ENCODE measurements around the gene KHNYN.
A peak's percentile ranks its signal among the peaks of the same experiment; 100 is the strongest.
"Not testable (repeated sequence)": the region's sequence is repeated elsewhere in the genome, so short reads cannot be mapped to it uniquely, and the experiment has no call there.

Gene KHNYN

DNA sequence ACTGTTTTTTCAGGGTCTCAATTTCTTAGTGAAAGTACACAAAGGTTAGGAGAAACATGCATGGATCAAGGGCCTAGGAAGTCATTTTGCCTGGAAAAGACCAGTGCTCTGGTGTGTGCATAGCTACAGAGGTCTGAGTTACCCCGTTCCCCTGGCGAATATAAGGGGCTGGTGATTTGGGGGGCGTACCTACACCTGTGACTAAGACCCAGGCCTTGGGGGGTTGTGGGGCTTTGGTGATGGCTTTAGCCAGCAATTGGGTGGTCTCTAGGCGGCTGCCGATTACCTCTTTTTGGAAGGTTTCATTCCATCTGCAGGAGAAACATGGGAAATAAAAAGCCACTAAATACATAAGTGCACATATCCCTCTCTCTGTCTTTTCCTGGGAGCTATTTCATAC, 11.7 kb downstream of the KHNYN start:
- TF ChIP-seq ZFX (IDR thresholded peaks at IDR 0.05), result no peak
- TF ChIP-seq, protein P1, sequence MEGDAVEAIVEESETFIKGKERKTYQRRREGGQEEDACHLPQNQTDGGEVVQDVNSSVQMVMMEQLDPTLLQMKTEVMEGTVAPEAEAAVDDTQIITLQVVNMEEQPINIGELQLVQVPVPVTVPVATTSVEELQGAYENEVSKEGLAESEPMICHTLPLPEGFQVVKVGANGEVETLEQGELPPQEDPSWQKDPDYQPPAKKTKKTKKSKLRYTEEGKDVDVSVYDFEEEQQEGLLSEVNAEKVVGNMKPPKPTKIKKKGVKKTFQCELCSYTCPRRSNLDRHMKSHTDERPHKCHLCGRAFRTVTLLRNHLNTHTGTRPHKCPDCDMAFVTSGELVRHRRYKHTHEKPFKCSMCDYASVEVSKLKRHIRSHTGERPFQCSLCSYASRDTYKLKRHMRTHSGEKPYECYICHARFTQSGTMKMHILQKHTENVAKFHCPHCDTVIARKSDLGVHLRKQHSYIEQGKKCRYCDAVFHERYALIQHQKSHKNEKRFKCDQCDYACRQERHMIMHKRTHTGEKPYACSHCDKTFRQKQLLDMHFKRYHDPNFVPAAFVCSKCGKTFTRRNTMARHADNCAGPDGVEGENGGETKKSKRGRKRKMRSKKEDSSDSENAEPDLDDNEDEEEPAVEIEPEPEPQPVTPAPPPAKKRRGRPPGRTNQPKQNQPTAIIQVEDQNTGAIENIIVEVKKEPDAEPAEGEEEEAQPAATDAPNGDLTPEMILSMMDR (conservative IDR thresholded peaks at IDR 0.05), result no peak

DNA sequence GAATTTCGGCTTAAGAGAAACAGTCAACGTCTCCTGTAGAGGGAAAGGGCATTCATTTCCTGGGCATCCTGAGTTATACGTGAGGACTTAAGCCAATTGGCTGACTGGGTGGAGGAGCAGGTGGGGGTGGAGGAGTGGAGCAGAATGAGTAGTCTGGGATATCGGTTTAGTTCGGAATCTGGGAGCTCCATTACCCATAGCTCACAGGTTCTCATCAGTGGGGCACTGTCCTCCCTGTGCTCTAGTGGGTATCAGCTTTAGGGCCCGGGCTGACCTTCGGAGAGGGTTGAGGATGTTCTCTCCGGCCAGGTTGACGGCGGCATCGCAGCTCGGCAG, 12.1 kb downstream of the KHNYN start:
- TF ChIP-seq ZFX (IDR thresholded peaks at IDR 0.05), result no peak
- TF ChIP-seq, protein P1 (conservative IDR thresholded peaks at IDR 0.05), result no peak
- H3K27ac ChIP-seq, result peak overlapping the region; percentile 95

More for the DNA sequence above, 11.7 kb downstream of the KHNYN start:
- peak overlapping the region; percentile 95 for H3K27ac ChIP-seq

DNA sequence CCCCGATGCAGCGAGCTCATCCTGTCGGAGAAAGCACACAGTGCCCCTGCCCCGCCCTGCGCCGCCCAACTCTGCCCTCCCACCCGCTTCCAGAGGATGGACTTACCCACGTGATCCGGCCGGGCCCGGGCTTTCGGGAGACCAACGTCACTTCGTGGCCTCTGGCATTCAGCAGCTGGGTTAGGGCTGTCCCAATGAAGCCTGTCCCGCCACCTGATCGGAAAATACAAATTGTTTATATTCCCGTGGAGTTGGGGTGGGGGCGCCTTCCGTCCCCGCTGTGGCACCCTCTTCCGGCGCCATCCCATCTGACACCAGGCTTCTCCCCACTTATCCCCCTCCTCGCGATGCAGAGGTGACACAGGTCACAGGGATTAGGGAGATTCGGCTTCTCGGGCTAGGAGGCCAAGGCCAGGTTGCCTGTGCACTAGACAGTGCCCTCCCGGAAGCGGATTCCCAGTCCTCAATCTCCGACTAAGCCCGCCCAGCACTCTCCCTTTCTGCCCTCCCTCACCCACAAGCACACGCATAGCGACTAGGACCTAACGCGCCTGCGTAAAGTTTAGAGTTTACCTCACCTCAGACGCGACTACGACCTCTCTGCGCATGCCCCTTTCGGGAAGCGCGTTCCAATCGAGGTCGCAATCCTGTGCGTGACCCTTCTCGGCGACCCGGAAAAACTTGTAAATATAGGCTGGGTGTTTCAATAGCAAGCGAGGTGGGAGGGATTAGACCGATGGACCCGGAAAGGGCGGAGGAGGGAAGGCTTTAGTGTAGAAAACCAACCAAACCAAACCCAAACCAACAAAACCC, 12.7 kb downstream of the KHNYN start, which contains the start of gene SDR39U1:
Gene SDR39U1, minus strand, starts transcription at position 537 of the 813 bp plus-strand sequence. Its CDS starts 7 bp downstream, at position 530.
- TF ChIP-seq ZFX (IDR thresholded peaks at IDR 0.05), result no peak
- TF ChIP-seq, protein P1 (conservative IDR thresholded peaks at IDR 0.05), result no peak
- peak within 1 kb of the TSS; percentile 95 for H3K27ac ChIP-seq

DNA sequence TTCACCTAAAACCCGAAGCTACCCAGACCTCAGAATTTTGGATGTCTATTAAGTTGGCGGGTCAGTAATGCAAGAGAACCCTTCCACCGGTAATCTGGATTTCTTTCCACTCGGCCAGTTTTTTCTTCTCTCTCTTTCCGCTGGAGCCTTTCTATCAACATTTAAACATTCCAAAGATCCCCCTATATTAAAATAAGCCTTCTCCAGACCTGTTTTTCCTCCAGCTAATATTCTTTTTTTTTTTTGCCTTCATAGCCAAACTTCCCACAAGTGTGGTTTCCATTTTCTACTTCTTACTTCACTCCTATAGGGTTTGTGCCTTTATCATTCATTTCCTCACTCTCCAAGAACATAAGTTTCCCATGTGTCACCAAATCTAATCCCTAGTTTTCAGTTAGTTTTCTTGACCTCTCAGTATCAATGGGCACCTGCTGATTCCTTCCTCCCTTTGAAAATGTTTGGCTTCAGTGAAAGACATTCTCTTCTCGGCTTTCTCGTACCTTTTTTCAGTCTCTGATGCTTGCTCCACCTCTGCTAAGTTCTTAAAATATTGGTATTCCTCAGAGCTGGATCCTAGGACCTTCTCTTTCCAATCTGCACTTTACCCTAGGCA, 13.4 kb downstream of the KHNYN start:
- peak overlapping the region; percentile 95 for H3K27ac ChIP-seq
- TF ChIP-seq, protein P1 (conservative IDR thresholded peaks at IDR 0.05), result no peak
- TF ChIP-seq ZFX (IDR thresholded peaks at IDR 0.05), result no peak

DNA sequence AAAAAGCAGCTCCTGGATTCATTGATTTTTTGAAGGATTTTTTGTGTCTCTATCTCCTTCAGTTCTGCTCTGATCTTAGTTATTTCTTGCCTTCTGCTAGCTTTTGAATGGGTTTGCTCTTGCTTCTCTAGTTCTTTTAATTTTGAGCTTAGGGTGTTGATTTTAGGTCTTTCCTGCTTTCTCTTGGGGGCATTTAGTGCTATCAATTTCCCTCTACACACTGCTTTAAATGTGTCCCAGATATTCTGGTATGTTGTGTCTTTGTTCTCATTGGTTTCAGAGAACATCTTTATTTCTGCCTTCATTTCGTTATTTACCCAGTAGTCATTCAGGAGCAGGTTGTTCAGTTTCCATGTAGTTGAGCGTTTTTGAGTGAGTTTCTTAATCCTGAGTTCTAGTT, 21.1 kb downstream of the KHNYN start:
- not testable (repeated sequence) for H3K27ac ChIP-seq

DNA sequence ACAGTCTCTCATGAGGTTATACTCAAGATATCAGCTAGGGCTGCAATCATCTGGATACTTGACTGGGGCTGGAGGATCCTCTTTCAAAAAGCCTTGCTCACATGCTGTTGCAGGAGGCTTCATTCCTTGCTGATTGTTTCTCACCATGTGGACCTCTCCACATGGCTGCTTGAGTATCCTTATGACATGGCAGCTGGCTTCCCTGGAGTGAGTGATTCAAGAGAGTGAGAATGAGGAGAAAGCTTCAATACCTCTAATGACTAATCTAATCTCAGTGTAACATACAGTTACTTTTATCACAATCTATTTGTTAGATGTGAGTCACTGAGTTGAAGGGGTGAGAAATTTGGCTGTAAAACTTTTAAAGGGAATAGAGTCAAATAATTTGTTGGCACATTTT, 27.2 kb downstream of the KHNYN start:
- no peak for TF ChIP-seq ZFX (IDR thresholded peaks at IDR 0.05)
- TF ChIP-seq, protein P1 (conservative IDR thresholded peaks at IDR 0.05), result no peak
- no peak overlapping the region for H3K27ac ChIP-seq

DNA sequence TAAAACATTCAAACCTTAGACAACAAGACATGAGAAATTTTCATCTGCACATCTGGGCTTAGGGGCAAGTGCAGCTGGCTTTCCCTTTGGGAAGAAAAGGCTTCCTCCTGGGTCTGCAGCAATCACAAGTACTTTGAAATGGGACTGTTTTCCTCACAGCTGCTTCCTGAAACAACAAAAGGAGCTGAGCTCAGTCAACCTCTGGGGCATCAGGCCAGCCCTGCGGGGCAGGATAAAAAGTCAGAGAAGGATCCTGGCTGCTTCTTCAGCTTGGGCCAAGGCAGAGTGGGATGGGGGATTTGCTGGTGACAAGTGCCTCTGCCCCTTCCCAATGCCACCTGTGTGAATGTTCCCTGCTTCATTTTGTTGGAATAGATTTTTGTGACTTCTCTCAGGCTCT, 29.0 kb downstream of the KHNYN start:
- no peak overlapping the region for H3K27ac ChIP-seq
- TF ChIP-seq, protein P1 (conservative IDR thresholded peaks at IDR 0.05), result no peak

Data from C4-2B (cell line).